GM12892 (cell line): Measurements from ENCODE around the gene ERCC4.

Experiments used
- POLR2A ChIP-seq: IDR thresholded peaks from 2 replicates; pipeline ENCODE4 v1.6.1; 2011; ENCODE audit warnings: low read depth, low read length, control low read depth
- POLR2AphosphoS5 ChIP-seq: IDR thresholded peaks from 2 replicates; pipeline ENCODE4 v1.6.1; 2011; ENCODE audit warnings: low read depth, low read length, control low read depth
- TAF1 ChIP-seq: IDR thresholded peaks from 2 replicates; pipeline ENCODE4 v1.6.1; 2011; ENCODE audit warnings: low read depth, mild to moderate bottlenecking, control low read depth, low read length, borderline replicate concordance

- no peak for TF ChIP-seq POLR2A
- no peak for TF ChIP-seq TAF1
- no peak for TF ChIP-seq POLR2AphosphoS5
Measured at GRCh38 chr16:13895516-13895915, 24.4 kb upstream of the ERCC4 start.
